Measurements from ENCODE around the gene ASCC1.

GRCh38 chr10:72194949-72195348 is 21.1 kb downstream of the ASCC1 start:
- no peak for TF ChIP-seq TAF1 (IDR thresholded peaks at IDR 0.05; ENCODE audit: low read depth, low read length)
- no peak for TF ChIP-seq POLR2A (IDR thresholded peaks at IDR 0.05; ENCODE audit: low read depth, low read length)
- TF ChIP-seq POLR2AphosphoS5 (IDR thresholded peaks at IDR 0.05; ENCODE audit: low read depth, low read length) = no peak
- no peak for TF ChIP-seq POU2F2 (IDR thresholded peaks at IDR 0.05; ENCODE audit: low read depth, low read length)
- TF ChIP-seq SPI1 (IDR thresholded peaks at IDR 0.05; ENCODE audit: low read depth, low read length) = no peak

All from GM12891 (cell line).